GM12878 (cell line): ENCODE data around the gene TBP. TPM values are rescaled to one million over a fixed set of nuclear protein-coding genes. Genes with fewer than 3 reads are reported as not detected.

Source experiments
- ATAC-seq: fragments of 200-7000 bp; cut with Tn5 transposase; 3 replicates; pipeline ENCODE4 v1.9.1; 2020; ENCODE audit warnings: mild to moderate bottlenecking, moderate library complexity
- BruUV-seq: library from RNA; stranded (reverse); fragments of 400-500 nt; replicated peaks from 2 replicates; lab custom pipeline; 2021; lab: Mats Ljungman, UMichigan
- CTCF ChIA-PET: fragments of 300-600 bp; sonication (Branson Sonifier 250); formaldehyde crosslinking; extraction: SDS; loops from one replicate; lab custom pipeline; 2021; ENCODE audit warnings: inconsistent platforms; lab: Yijun Ruan, JAX
- POLR2A ChIA-PET: fragments of 350-600 bp; formaldehyde crosslinking; extraction: SDS; loops from one replicate; lab custom pipeline; 2021; ENCODE audit warnings: inconsistent platforms; lab: Charles Lee
- RAD21 ChIA-PET: fragments of 300-600 bp; sonication (Branson Sonifier 250); formaldehyde crosslinking; loops from one replicate; lab custom pipeline; 2023; ENCODE audit warnings: antibody characterized with exemption; ENCODE audit not compliant: unreplicated experiment; lab: Charles Lee
- SMC1A ChIA-PET: fragments of 300-600 bp; sonication (Branson Sonifier 250); formaldehyde crosslinking; loops from one replicate; lab custom pipeline; 2023; ENCODE audit not compliant: unreplicated experiment, uncharacterized antibody; lab: Charles Lee
- DNase-seq: peaks from one replicate; pipeline ENCODE4 v3.0.0-alpha.2; 2011; ENCODE audit warnings: low read depth, low spot score
- FAIRE-seq: peaks from 3 replicates; lab custom pipeline; 2011; peaks lifted over from hg19 to GRCh38; lab: Jason Lieb, UNC
- H2AFZ ChIP-seq: 2 replicates; pipeline ENCODE4 v1.6.0; 2011; ENCODE audit warnings: low read depth, low read length, control low read depth; ENCODE audit not compliant: control insufficient read depth
- H3K27ac ChIP-seq: 2 replicates; pipeline ENCODE4 v1.5.1; 2011; ENCODE audit warnings: control low read depth; ENCODE audit not compliant: control insufficient read depth, insufficient read depth
- H3K27me3 ChIP-seq, 2 experiments: replicated peaks in 1 of 2; 2 replicates each; pipeline versions ENCODE4 v1.6.0 to v1.6.1; 2011; ENCODE audit warnings: low read length in 1 of 2; ENCODE audit not compliant: control insufficient read depth in 2 of 2, insufficient read depth in 2 of 2
- H3K36me3 ChIP-seq, 2 experiments: 2 replicates each; pipeline ENCODE4 v1.5.1; 2011; ENCODE audit warnings: low read length in 1 of 2; ENCODE audit not compliant: control insufficient read depth in 2 of 2, insufficient read depth in 2 of 2
- H3K4me1 ChIP-seq: 2 replicates; pipeline ENCODE4 v1.6.1; 2011; ENCODE audit warnings: mild to moderate bottlenecking, low read length, moderate library complexity, mixed read lengths; ENCODE audit not compliant: control insufficient read depth, insufficient read depth
- H3K4me2 ChIP-seq: 2 replicates; pipeline ENCODE4 v1.6.0; 2011; ENCODE audit warnings: control low read depth; ENCODE audit not compliant: control insufficient read depth, insufficient read depth
- H3K4me3 ChIP-seq: fragments of 200-600 bp; sonication (generic); 2 replicates; pipeline ENCODE4 v1.5.1; 2016
- H3K79me2 ChIP-seq: 2 replicates; pipeline ENCODE4 v1.6.0; 2011; ENCODE audit warnings: low read length; ENCODE audit not compliant: control insufficient read depth, insufficient read depth
- H3K9ac ChIP-seq: 2 replicates; pipeline ENCODE4 v1.8.0; 2011; ENCODE audit warnings: low read length, control low read depth, mixed read lengths; ENCODE audit not compliant: control insufficient read depth, insufficient read depth
- H3K9me3 ChIP-seq: replicated peaks from 3 replicates; pipeline ENCODE4 v1.5.1; 2011; ENCODE audit warnings: mild to moderate bottlenecking, low read length; ENCODE audit not compliant: control insufficient read depth, insufficient read depth
- H4K20me1 ChIP-seq: 2 replicates; pipeline ENCODE4 v1.6.0; 2011; ENCODE audit not compliant: control insufficient read depth, insufficient read depth
- ATF7 ChIP-seq: fragments of 450-650 bp; IDR thresholded peaks from 2 replicates; pipeline ENCODE4 v1.6.1; 2016; ENCODE audit warnings: low read depth, mild to moderate bottlenecking
- BCL11A ChIP-seq: IDR thresholded peaks from 2 replicates; pipeline ENCODE4 v1.6.1; 2011; ENCODE audit warnings: low read depth, low read length
- EGR1 ChIP-seq, 2 experiments: IDR thresholded peaks; 1 replicate in 1 of 2; 2 replicates in 1 of 2; pipeline ENCODE4 v1.6.1; 2011 to 2012; ENCODE audit warnings: low read depth in 2 of 2, low read length in 2 of 2, borderline replicate concordance in 1 of 2, mild to moderate bottlenecking in 1 of 2, moderate library complexity in 1 of 2
- HCFC1 ChIP-seq: fragments of 150-350 bp; IDR thresholded peaks from 2 replicates; pipeline ENCODE4 v1.6.1; 2014; ENCODE audit warnings: low read length
- IKZF2 ChIP-seq, 2 experiments: fragments of 450-650 bp; IDR thresholded peaks; 2 replicates each; pipeline ENCODE4 v1.6.1; 2017; ENCODE audit warnings: mild to moderate bottlenecking in 2 of 2, moderate library complexity in 2 of 2
- JUNB ChIP-seq: IDR thresholded peaks from 2 replicates; pipeline ENCODE4 v1.6.1; 2016; ENCODE audit warnings: antibody characterized with exemption, mild to moderate bottlenecking
- MEF2A ChIP-seq: IDR thresholded peaks from 2 replicates; pipeline ENCODE4 v1.6.1; 2011; ENCODE audit warnings: low read depth, mild to moderate bottlenecking, low read length, moderate library complexity; ENCODE audit not compliant: insufficient read depth
- RUNX3 ChIP-seq: IDR thresholded peaks from 2 replicates; pipeline ENCODE4 v1.6.1; 2012; ENCODE audit warnings: low read length, inconsistent platforms
- SREBF1 ChIP-seq: IDR thresholded peaks from 2 replicates; pipeline ENCODE4 v1.6.1; 2012; ENCODE audit warnings: mild to moderate bottlenecking, low read length
- SUZ12 ChIP-seq: fragments of 200-600 bp; sonication (generic); IDR thresholded peaks from one replicate; pipeline ENCODE4 v1.6.1; 2018; ENCODE audit warnings: antibody characterized with exemption, mild to moderate bottlenecking; ENCODE audit not compliant: unreplicated experiment
- WGBS: methylation state at CpG from one replicate; pipeline ENCODE4 v1.1.6; 2016; ENCODE audit warnings: low lambda C conversion rate; ENCODE audit not compliant: insufficient replicate concordance, insufficient coverage; ENCODE audit errors: missing lambda C conversion rate; 5-methylcytosine and 5-hydroxymethylcytosine counted together
- in situ Hi-C: fragments of 300-500 bp; cut with MboI; formaldehyde crosslinking; loops from 9 replicates; pipeline ENCODE4 v1.14.3; 2018; ENCODE audit warnings: mixed read lengths
- intact Hi-C: fragments of 100-400 bp; cut with micrococcal nuclease; formaldehyde crosslinking; loops from one replicate; pipeline ENCODE4 v1.14.2; 2022; ENCODE audit not compliant: unreplicated experiment
- polyA plus RNA-seq, 11 experiments: library from polyadenylated mRNA; depleted of rRNA in 4 of 11; unstranded in 6 of 11; stranded (reverse) in 5 of 11; fragments of >200 nt; fragmentation: Nextera tagmentation in 4 of 11; fragmentation: Illumina TruSeq in 1 of 11; extraction: Ambion mirVana in 4 of 11; extraction: Trizol in 1 of 11; gene quantifications; 1 replicate in 1 of 11; 2 replicates in 10 of 11; pipeline versions ENCODE4 v1.2.1 to v1.2.3, GENCODE V29; 2011 to 2016; ENCODE audit warnings: inconsistent platforms in 2 of 11, missing spikeins in 2 of 11, low read depth in 1 of 11
- total RNA-seq, 4 experiments: library from RNA; depleted of rRNA in 3 of 4; stranded (reverse); fragments of >200 nt in 3 of 4; fragmentation: Illumina TruSeq in 1 of 4; extraction: Trizol in 1 of 4; gene quantifications; 2 replicates each; pipeline versions ENCODE4 v1.2.1 to v1.2.3, GENCODE V29; 2013 to 2021
- TF ChIP-seq, protein P1 (sequence below): fragments of 450-650 bp; IDR thresholded peaks from 2 replicates; pipeline ENCODE4 v1.6.1; 2018; ENCODE audit warnings: borderline replicate concordance, mild to moderate bottlenecking; ENCODE audit not compliant: partially characterized antibody
- TF ChIP-seq, protein P2 (sequence below): fragments of 450-650 bp; IDR thresholded peaks from 2 replicates; pipeline ENCODE4 v1.6.1; 2017; ENCODE audit warnings: mild to moderate bottlenecking
- TF ChIP-seq, protein P3 (sequence below): fragments of 450-650 bp; IDR thresholded peaks from 2 replicates; pipeline ENCODE4 v1.6.1; 2016; ENCODE audit warnings: mild to moderate bottlenecking

Gene TBP
- total and polyA plus RNA-seq, 10 of the 15 experiments (the other 5 are each of a cell fraction or from before 2014, with no cell fraction given), result 13.6 to 39.5 (median 26.5) TPM

DNA sequence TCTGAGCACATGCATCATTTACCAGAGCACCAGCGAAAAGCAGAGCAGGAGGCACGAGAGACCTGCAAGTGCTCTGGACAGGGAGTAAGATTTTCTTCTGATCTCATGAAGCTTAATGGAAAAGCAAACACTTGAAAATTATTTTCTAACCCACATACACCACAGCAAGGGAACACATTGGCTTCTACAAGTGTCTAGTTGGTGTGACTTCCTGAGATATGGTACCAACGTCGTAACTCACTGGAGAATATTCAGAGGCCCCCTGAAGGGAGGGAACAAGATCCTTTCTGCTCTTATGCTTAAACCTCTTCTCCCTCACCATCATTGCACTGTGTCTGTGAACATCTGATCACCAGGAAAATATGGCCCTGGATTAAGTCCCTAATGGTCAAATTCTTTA, 49.7 kb upstream of the TBP start:
- FAIRE-seq, result no peak

DNA sequence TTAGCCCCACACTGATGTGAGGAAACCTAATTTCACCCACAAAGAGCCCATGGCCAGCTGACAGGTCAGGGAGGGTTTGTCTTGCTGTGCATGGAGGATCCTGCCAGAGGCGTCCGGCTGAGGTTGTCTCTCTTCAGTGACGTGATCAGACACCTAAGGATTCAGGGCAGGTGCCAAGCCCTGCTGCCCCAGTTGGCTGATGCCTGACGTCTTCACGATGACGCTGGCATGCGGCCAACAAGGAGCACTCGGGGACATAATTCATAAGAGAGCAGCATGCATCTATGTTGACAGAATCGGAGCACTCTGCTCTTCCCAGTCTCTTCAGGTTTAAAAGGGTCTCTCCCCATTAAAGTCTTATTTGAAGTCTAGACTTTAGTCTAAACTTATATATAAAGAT, 48.9 kb upstream of the TBP start:
- H3K4me1 ChIP-seq, result no peaks in the 10 kb centered on the region
- no peak overlapping the region for H3K9ac ChIP-seq
- H3K79me2 ChIP-seq, result no peaks in the 10 kb centered on the region
- no peak overlapping the region for H3K4me3 ChIP-seq
- no peak overlapping the region for H3K4me2 ChIP-seq
- no TSS peak for BruUV-seq
- DNase-seq (no peak), ATAC-seq (no peak), FAIRE-seq (no peak)
- in situ Hi-C loops (no loop called here), intact Hi-C loops (no loop called here)
- H3K27me3 ChIP-seq, result no peaks in the 10 kb centered on the region
- ChIA-PET RAD21 (no interaction called here), SMC1A (interaction anchor here (1.3 kb wide), 1 partner anchor 74 kb away, joined by 3 read pairs; no protein-coding TSS in a partner anchor), POLR2A (no interaction called here), CTCF (no interaction called here)
- H3K9me3 ChIP-seq, result no peaks in the 10 kb centered on the region; the same call in 2 of the 3 replicates
- H3K27ac ChIP-seq, result no peak overlapping the region
- 6% methylated on average over 9 of the region's 9 CpGs for WGBS
- no peak overlapping the region for H2AFZ ChIP-seq
- H3K36me3 ChIP-seq, result no peaks in the 10 kb centered on the region
- no peaks in the 10 kb centered on the region for H4K20me1 ChIP-seq
- no peak for TF ChIP-seq EGR1 (IDR thresholded peaks at IDR 0.05; ENCODE audit: borderline replicate concordance in 1 of 2, low read depth in 2 of 2, low read length in 2 of 2)
- no peak for TF ChIP-seq BCL11A
- TF ChIP-seq JUNB, result no peak
- no peak for TF ChIP-seq SUZ12
- TF ChIP-seq SREBF1, result no peak
- TF ChIP-seq ATF7, result no peak
- TF ChIP-seq, protein P1, sequence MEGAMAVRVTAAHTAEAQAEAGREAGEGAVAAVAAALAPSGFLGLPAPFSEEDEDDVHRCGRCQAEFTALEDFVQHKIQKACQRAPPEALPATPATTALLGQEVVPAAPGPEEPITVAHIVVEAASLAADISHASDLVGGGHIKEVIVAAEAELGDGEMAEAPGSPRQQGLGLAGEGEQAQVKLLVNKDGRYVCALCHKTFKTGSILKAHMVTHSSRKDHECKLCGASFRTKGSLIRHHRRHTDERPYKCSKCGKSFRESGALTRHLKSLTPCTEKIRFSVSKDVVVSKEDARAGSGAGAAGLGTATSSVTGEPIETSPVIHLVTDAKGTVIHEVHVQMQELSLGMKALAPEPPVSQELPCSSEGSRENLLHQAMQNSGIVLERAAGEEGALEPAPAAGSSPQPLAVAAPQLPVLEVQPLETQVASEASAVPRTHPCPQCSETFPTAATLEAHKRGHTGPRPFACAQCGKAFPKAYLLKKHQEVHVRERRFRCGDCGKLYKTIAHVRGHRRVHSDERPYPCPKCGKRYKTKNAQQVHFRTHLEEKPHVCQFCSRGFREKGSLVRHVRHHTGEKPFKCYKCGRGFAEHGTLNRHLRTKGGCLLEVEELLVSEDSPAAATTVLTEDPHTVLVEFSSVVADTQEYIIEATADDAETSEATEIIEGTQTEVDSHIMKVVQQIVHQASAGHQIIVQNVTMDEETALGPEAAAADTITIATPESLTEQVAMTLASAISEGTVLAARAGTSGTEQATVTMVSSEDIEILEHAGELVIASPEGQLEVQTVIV, result no peak
- TF ChIP-seq, protein P2, sequence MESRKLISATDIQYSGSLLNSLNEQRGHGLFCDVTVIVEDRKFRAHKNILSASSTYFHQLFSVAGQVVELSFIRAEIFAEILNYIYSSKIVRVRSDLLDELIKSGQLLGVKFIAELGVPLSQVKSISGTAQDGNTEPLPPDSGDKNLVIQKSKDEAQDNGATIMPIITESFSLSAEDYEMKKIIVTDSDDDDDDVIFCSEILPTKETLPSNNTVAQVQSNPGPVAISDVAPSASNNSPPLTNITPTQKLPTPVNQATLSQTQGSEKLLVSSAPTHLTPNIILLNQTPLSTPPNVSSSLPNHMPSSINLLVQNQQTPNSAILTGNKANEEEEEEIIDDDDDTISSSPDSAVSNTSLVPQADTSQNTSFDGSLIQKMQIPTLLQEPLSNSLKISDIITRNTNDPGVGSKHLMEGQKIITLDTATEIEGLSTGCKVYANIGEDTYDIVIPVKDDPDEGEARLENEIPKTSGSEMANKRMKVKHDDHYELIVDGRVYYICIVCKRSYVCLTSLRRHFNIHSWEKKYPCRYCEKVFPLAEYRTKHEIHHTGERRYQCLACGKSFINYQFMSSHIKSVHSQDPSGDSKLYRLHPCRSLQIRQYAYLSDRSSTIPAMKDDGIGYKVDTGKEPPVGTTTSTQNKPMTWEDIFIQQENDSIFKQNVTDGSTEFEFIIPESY, result no peak
- TF ChIP-seq, protein P3, sequence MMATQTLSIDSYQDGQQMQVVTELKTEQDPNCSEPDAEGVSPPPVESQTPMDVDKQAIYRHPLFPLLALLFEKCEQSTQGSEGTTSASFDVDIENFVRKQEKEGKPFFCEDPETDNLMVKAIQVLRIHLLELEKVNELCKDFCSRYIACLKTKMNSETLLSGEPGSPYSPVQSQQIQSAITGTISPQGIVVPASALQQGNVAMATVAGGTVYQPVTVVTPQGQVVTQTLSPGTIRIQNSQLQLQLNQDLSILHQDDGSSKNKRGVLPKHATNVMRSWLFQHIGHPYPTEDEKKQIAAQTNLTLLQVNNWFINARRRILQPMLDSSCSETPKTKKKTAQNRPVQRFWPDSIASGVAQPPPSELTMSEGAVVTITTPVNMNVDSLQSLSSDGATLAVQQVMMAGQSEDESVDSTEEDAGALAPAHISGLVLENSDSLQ, result no peak

More for the DNA sequence above, 49.7 kb upstream of the TBP start:
- Histone ChIP-seq H3K9ac (no peak overlapping the region), H2AFZ (no peak overlapping the region), H3K79me2 (no peaks in the 10 kb centered on the region), H4K20me1 (no peaks in the 10 kb centered on the region), H3K27ac (no peak overlapping the region), H3K27me3 (no peaks in the 10 kb centered on the region), H3K4me3 (no peak overlapping the region), H3K36me3 (no peaks in the 10 kb centered on the region), H3K4me1 (no peaks in the 10 kb centered on the region), H3K9me3 (no peaks in the 10 kb centered on the region; the same call in 2 of the 3 replicates), H3K4me2 (no peak overlapping the region)
- ChIA-PET CTCF (no interaction called here), RAD21 (no interaction called here), SMC1A (no interaction called here), POLR2A (no interaction called here)
- DNase-seq, result no peak
- intact Hi-C loops (no loop called here), in situ Hi-C loops (no loop called here)
- BruUV-seq, result no TSS peak
- TF ChIP-seq MEF2A, result no peak
- no peak for TF ChIP-seq RUNX3
- no peak for TF ChIP-seq HCFC1
- TF ChIP-seq IKZF2 (IDR thresholded peaks at IDR 0.05), result no peak
- ATAC-seq, result no peak
- WGBS, result 2% methylated on average over 4 of the region's 4 CpGs
